Neural progenitor cell (in vitro differentiated cells): ENCODE measurements around the gene GSDME. TPM values are rescaled to one million over a fixed set of nuclear protein-coding genes. Genes with fewer than 3 reads are reported as not detected.
A peak's percentile ranks its signal among the peaks of the same experiment; 100 is the strongest.

Source experiments
- DNase-seq: peaks from one replicate; pipeline ENCODE4 v3.0.0-alpha.2; 2016; ENCODE audit warnings: low spot score
- H2AFZ ChIP-seq: fragments of 200-600 bp; sonication (generic); replicated peaks from 2 replicates; pipeline ENCODE4 v1.6.1; 2016; ENCODE audit warnings: antibody characterized with exemption
- H3F3A ChIP-seq: fragments of 200-600 bp; sonication (generic); 2 replicates; pipeline ENCODE4 v1.6.1; 2016; ENCODE audit warnings: antibody characterized with exemption, low read depth
- H3K27ac ChIP-seq: fragments of 200-600 bp; sonication (generic); 2 replicates; pipeline ENCODE4 v1.5.1; 2016; ENCODE audit warnings: mild to moderate bottlenecking
- H3K27me3 ChIP-seq: fragments of 200-600 bp; sonication (generic); 2 replicates; pipeline ENCODE4 v1.6.1; 2016; ENCODE audit warnings: mild to moderate bottlenecking, moderate library complexity
- H3K36me3 ChIP-seq: fragments of 200-600 bp; sonication (generic); 2 replicates; pipeline ENCODE4 v1.5.1; 2016
- H3K4me1 ChIP-seq: fragments of 200-600 bp; sonication (generic); 2 replicates; pipeline ENCODE4 v1.6.1; 2016; ENCODE audit warnings: mixed run types
- H3K4me2 ChIP-seq: fragments of 200-600 bp; sonication (generic); 2 replicates; pipeline ENCODE4 v1.6.1; 2016
- H3K4me3 ChIP-seq: fragments of 200-600 bp; sonication (generic); 2 replicates; pipeline ENCODE4 v1.5.1; 2016
- H3K79me2 ChIP-seq: fragments of 200-600 bp; sonication (generic); 2 replicates; pipeline ENCODE4 v1.6.1; 2016; ENCODE audit warnings: low read depth
- H3K9ac ChIP-seq: fragments of 200-600 bp; sonication (generic); 2 replicates; pipeline ENCODE4 v1.6.1; 2016
- H3K9me3 ChIP-seq: fragments of 200-600 bp; sonication (generic); 2 replicates; pipeline ENCODE4 v1.5.1; 2016; ENCODE audit warnings: low read depth
- H4K20me1 ChIP-seq: fragments of 200-600 bp; sonication (generic); 2 replicates; pipeline ENCODE4 v1.6.1; 2016; ENCODE audit warnings: low read depth
- H3K27ac Mint-ChIP-seq: 3 replicates; pipeline ENCODE4 v1.8.0; 2021; ENCODE audit warnings: mixed read lengths
- H3K27me3 Mint-ChIP-seq: 2 replicates; pipeline ENCODE4 v1.8.0; 2022; ENCODE audit warnings: low read depth, mild to moderate bottlenecking, inconsistent platforms, moderate library complexity, mixed read lengths; ENCODE audit not compliant: insufficient read depth
- H3K36me3 Mint-ChIP-seq: 3 replicates; pipeline ENCODE4 v1.8.0; 2021; ENCODE audit warnings: mixed read lengths
- H3K4me1 Mint-ChIP-seq: 3 replicates; pipeline ENCODE4 v1.8.0; 2021; ENCODE audit warnings: mixed read lengths
- H3K4me3 Mint-ChIP-seq: 3 replicates; pipeline ENCODE4 v1.8.0; 2021; ENCODE audit warnings: mild to moderate bottlenecking, moderate library complexity, mixed read lengths
- H3K9me3 Mint-ChIP-seq: 3 replicates; pipeline ENCODE4 v1.8.0; 2020; ENCODE audit warnings: mixed read lengths
- CTCF ChIP-seq: fragments of 200-600 bp; sonication (generic); IDR thresholded peaks from 2 replicates; pipeline ENCODE4 v1.5.1; 2017; ENCODE audit warnings: antibody characterized with exemption, mild to moderate bottlenecking
- EZH2 ChIP-seq: fragments of 200-600 bp; sonication (generic); IDR thresholded peaks from 2 replicates; pipeline ENCODE4 v1.6.1; 2017; ENCODE audit warnings: antibody characterized with exemption, mild to moderate bottlenecking, moderate library complexity
- EZH2phosphoT487 ChIP-seq: fragments of 200-600 bp; sonication (generic); IDR thresholded peaks from 2 replicates; pipeline ENCODE4 v1.6.1; 2017; ENCODE audit warnings: antibody characterized with exemption
- total RNA-seq: library from RNA; depleted of rRNA; stranded (reverse); fragments of >200 nt; gene quantifications from 2 replicates; pipeline ENCODE4 v1.2.3, GENCODE V29; 2015; ENCODE audit warnings: low replicate concordance

Gene GSDME
- total RNA-seq, 1 donor from 2014 or later = 15.5 TPM

GRCh38 chr7:24722386-24723177 is 34.7 kb downstream of the GSDME start:
- TF ChIP-seq EZH2 (no peak), CTCF (peak; percentile 54)
- Histone ChIP-seq H3K4me2 (peak overlapping the region; percentile 21), H2AFZ (no peak overlapping the region), H3K27me3 (no peaks in the 10 kb centered on the region), H3K79me2 (no peaks in the 10 kb centered on the region), H3K9ac (no peak overlapping the region), H3K27ac (no peak overlapping the region), H3F3A (peaks cover 18% of the 10 kb centered on the region), H3K9me3 (no peaks in the 10 kb centered on the region), H4K20me1 (no peaks in the 10 kb centered on the region), H3K4me1 (peaks cover 17% of the 10 kb centered on the region), H3K36me3 (no peaks in the 10 kb centered on the region), H3K4me3 (no peak overlapping the region)
- Mint-ChIP-seq H3K27me3 (peaks cover 2% of the 10 kb centered on the region), H3K27ac (no peak overlapping the region), H3K4me3 (no peak overlapping the region), H3K9me3 (no peaks in the 10 kb centered on the region), H3K36me3 (no peaks in the 10 kb centered on the region), H3K4me1 (peaks cover 31% of the 10 kb centered on the region)
- peak; percentile 54 for DNase-seq

GRCh38 chr7:24721481-24722001 is 35.7 kb downstream of the GSDME start:
- no peak for TF ChIP-seq EZH2phosphoT487
- no peak for TF ChIP-seq CTCF
- TF ChIP-seq EZH2 = no peak
- Histone ChIP-seq H4K20me1 (no peaks in the 10 kb centered on the region), H3K27ac (no peak overlapping the region), H3K9me3 (no peaks in the 10 kb centered on the region), H3K4me1 (peaks cover 17% of the 10 kb centered on the region), H3K79me2 (no peaks in the 10 kb centered on the region), H3K4me3 (no peak overlapping the region), H3K4me2 (no peak overlapping the region), H3F3A (peaks cover 10% of the 10 kb centered on the region), H2AFZ (no peak overlapping the region), H3K9ac (no peak overlapping the region), H3K27me3 (no peaks in the 10 kb centered on the region), H3K36me3 (no peaks in the 10 kb centered on the region)
- Mint-ChIP-seq H3K4me3 (peak overlapping the region; percentile 61), H3K9me3 (no peaks in the 10 kb centered on the region), H3K36me3 (no peaks in the 10 kb centered on the region), H3K4me1 (peaks cover 31% of the 10 kb centered on the region), H3K27me3 (peaks cover 6% of the 10 kb centered on the region), H3K27ac (peak overlapping the region; percentile 70)
- DNase-seq = peak; percentile 42

GRCh38 chr7:24720283-24720682 is 37.0 kb downstream of the GSDME start:
- Histone ChIP-seq H3K9me3 (no peaks in the 10 kb centered on the region), H3K79me2 (no peaks in the 10 kb centered on the region), H3K4me2 (no peak overlapping the region), H3K4me3 (no peak overlapping the region), H4K20me1 (no peaks in the 10 kb centered on the region), H3K27ac (no peak overlapping the region), H3K27me3 (no peaks in the 10 kb centered on the region), H2AFZ (no peak overlapping the region), H3F3A (no peaks in the 10 kb centered on the region), H3K36me3 (no peaks in the 10 kb centered on the region), H3K9ac (no peak overlapping the region), H3K4me1 (peaks cover 9% of the 10 kb centered on the region)
- TF ChIP-seq CTCF (no peak), EZH2 (no peak), EZH2phosphoT487 (no peak)
- H3K9me3 Mint-ChIP-seq = no peaks in the 10 kb centered on the region
- DNase-seq = no peak
- H3K4me1 Mint-ChIP-seq = peaks cover 25% of the 10 kb centered on the region
- no peak overlapping the region for H3K4me3 Mint-ChIP-seq
- peaks cover 7% of the 10 kb centered on the region for H3K27me3 Mint-ChIP-seq
- no peaks in the 10 kb centered on the region for H3K36me3 Mint-ChIP-seq
- no peak overlapping the region for H3K27ac Mint-ChIP-seq
